Measurements from ENCODE around the gene FKBP1A. TPM values are rescaled to one million over a fixed set of nuclear protein-coding genes. Genes with fewer than 3 reads are reported as not detected.
A peak's percentile ranks its signal among the peaks of the same experiment; 100 is the strongest.

Gene FKBP1A
- total and polyA plus RNA-seq, 8 donors: 33.0 to 283 (median 149) TPM

GRCh38 chr20:1381753-1382591, 10.9 kb downstream of the FKBP1A start:
- TF ChIP-seq POLR2A (IDR thresholded peaks at IDR 0.05): no peak
- TF ChIP-seq CTCF (IDR thresholded peaks at IDR 0.05): no peak
- TF ChIP-seq EP300 (IDR thresholded peaks at IDR 0.05): no peak
- no peak for TF ChIP-seq POLR2AphosphoS5 (IDR thresholded peaks at IDR 0.05)
- WGBS, 5 donors: 36 to 48% (median 39%) methylated on average over 6 of the region's 6 CpGs

GRCh38 chr20:1378735-1379125, 14.1 kb downstream of the FKBP1A start:
- H3K9me3 ChIP-seq: no peaks in the 10 kb centered on the region
- intact Hi-C loops (cut with DNase I; ENCODE audit: low total_unique reads): no loop called here
- peaks cover 0 to 29% (median 14%) of the 10 kb centered on the region in 4 donors for H3K36me3 ChIP-seq
- no peak for DNase-seq
- no peak overlapping the region for H3K27ac ChIP-seq
- WGBS, 5 donors: 83 to 87% (median 84%) methylated on average over 6 of the region's 6 CpGs
- H3K4me1 ChIP-seq: peaks cover 51 to 97% (median 82%) of the 10 kb centered on the region in 4 donors
- TF ChIP-seq POLR2A (IDR thresholded peaks at IDR 0.05) (no peak), EP300 (IDR thresholded peaks at IDR 0.05) (no peak), POLR2AphosphoS5 (IDR thresholded peaks at IDR 0.05) (no peak), CTCF (IDR thresholded peaks at IDR 0.05) (no peak)
- H3K27me3 ChIP-seq: no peaks in the 10 kb centered on the region
- H3K4me3 ChIP-seq: no peak overlapping the region

More at GRCh38 chr20:1381753-1382591, 10.9 kb downstream of the FKBP1A start:
- H3K27ac ChIP-seq: peak overlapping the region in 4 of 5 donors; percentile 10 to 72 (median 37)
- peaks cover 0 to 13% (median 0%) of the 10 kb centered on the region in 4 donors for H3K36me3 ChIP-seq
- no peaks in the 10 kb centered on the region for H3K27me3 ChIP-seq
- no peaks in the 10 kb centered on the region for H3K9me3 ChIP-seq
- peaks cover 64 to 98% (median 84%) of the 10 kb centered on the region in 4 donors for H3K4me1 ChIP-seq
- H3K4me3 ChIP-seq: peak overlapping the region in 1 of 4 donors; percentile 10
- intact Hi-C loops (cut with DNase I; ENCODE audit: low total_unique reads): no loop called here
- no peak for DNase-seq

- TF ChIP-seq POLR2AphosphoS5 (IDR thresholded peaks at IDR 0.05) (no peak), EP300 (IDR thresholded peaks at IDR 0.05) (no peak), POLR2A (IDR thresholded peaks at IDR 0.05) (no peak), CTCF (IDR thresholded peaks at IDR 0.05) (no peak)
- Histone ChIP-seq H3K27me3 (no peaks in the 10 kb centered on the region), H3K27ac (peak overlapping the region in 3 of 5 donors; percentile 17 to 45 (median 39)), H3K4me3 (no peak overlapping the region), H3K4me1 (peaks cover 51 to 97% (median 82%) of the 10 kb centered on the region in 4 donors), H3K36me3 (peaks cover 0 to 35% (median 17%) of the 10 kb centered on the region in 4 donors), H3K9me3 (no peaks in the 10 kb centered on the region)
- no peak for DNase-seq
- intact Hi-C loops (cut with DNase I; ENCODE audit: low total_unique reads): no loop called here
- WGBS, 5 donors: 65 to 75% (median 68%) methylated on average over 6 of the region's 6 CpGs
Measured at GRCh38 chr20:1377984-1378734, 14.7 kb downstream of the FKBP1A start.

- TF ChIP-seq CTCF (IDR thresholded peaks at IDR 0.05) (no peak), EP300 (IDR thresholded peaks at IDR 0.05) (no peak), POLR2AphosphoS5 (IDR thresholded peaks at IDR 0.05) (no peak), POLR2A (IDR thresholded peaks at IDR 0.05) (no peak)
- DNase-seq: no peak
- peaks cover 0 to 36% (median 24%) of the 10 kb centered on the region in 4 donors for H3K36me3 ChIP-seq
- H3K4me1 ChIP-seq: peaks cover 48 to 96% (median 76%) of the 10 kb centered on the region in 4 donors
- intact Hi-C loops (cut with DNase I; ENCODE audit: low total_unique reads): no loop called here
- H3K4me3 ChIP-seq: no peak overlapping the region
- peak overlapping the region in 3 of 5 donors; percentile 17 to 45 (median 39) for H3K27ac ChIP-seq
- WGBS, 5 donors: 64 to 79% (median 68%) methylated on average over 4 to 5 of the region's 5 CpGs
- no peaks in the 10 kb centered on the region for H3K9me3 ChIP-seq
- no peaks in the 10 kb centered on the region for H3K27me3 ChIP-seq
Measured at GRCh38 chr20:1377341-1377871, 15.4 kb downstream of the FKBP1A start.

Data from stomach (tissue), 9 donors.